ENCODE measurements around the gene UBQLN2. TPM values are rescaled to one million over a fixed set of nuclear protein-coding genes. Genes with fewer than 3 reads are reported as not detected.
"Not testable (repeated sequence)": the region's sequence is repeated elsewhere in the genome, so short reads cannot be mapped to it uniquely, and the experiment has no call there.

UBQLN2 gene
- total and polyA plus RNA-seq, 10 of the 15 experiments (the other 5 are each of a cell fraction or from before 2014, with no cell fraction given) = 2.4 to 41.3 (median 17.0) TPM

DNA sequence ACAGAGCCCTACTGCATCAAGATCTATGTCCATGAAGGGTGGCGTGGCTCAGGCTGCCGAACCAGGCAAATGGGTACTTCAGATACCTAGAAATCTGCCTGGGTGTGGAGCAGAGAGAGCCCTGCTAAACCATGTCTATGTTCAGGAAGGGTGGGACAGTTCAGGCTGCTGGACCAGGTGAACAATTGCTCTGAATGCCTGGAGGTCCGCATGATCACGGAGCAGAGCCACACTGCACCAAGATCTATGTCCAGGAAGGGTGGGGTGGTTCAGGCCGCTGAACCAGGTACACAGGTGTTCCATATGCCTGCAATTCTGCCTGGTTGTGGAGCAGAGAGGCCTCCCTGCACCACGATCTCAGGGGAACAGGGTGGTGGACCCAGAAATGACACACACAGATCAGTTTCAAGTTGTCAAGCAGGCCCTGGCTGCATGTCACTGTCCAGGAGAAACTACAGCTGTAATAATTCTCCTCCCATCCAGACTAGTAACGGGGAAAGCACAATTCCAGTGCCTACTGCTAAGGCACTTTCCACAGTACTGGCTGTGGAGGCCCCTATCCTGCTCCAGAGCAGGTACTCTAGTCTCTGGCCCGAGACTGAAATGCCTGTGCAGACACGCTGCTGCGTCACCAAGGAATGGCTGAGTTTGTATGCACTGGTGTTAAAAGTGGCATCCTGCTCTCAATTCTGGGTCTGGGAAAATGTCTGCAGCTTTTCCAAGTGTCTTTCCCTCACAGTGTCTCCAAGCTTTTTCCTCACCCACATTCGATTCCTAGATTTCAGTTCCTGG is 25.2 kb downstream of the UBQLN2 start:
- TF ChIP-seq JUNB (IDR thresholded peaks at IDR 0.05) = no peak
- H3K27me3 ChIP-seq (replicated peaks in 1 of 2; ENCODE audit: control insufficient read depth in 2 of 2, insufficient read depth in 2 of 2, low read length in 1 of 2) = no peaks in the 10 kb centered on the region
- H3K9me3 ChIP-seq (replicated peaks; ENCODE audit: control insufficient read depth, insufficient read depth, low read length) = no peaks in the 10 kb centered on the region; the same call in 2 of the 3 replicates
- in situ Hi-C loops (cut with MboI) (no loop called here), intact Hi-C loops (cut with micrococcal nuclease; ENCODE audit: unreplicated experiment) (no loop called here)
- no peak overlapping the region for H3K27ac ChIP-seq (ENCODE audit: control insufficient read depth, insufficient read depth)
- no TSS peak for BruUV-seq (replicated peaks)
- H4K20me1 ChIP-seq (ENCODE audit: control insufficient read depth, insufficient read depth) = no peaks in the 10 kb centered on the region
- no peak for DNase-seq (ENCODE audit: low read depth, low spot score)
- H3K4me3 ChIP-seq = no peak overlapping the region
- no peak overlapping the region for H3K4me2 ChIP-seq (ENCODE audit: control insufficient read depth, insufficient read depth)
- H3K36me3 ChIP-seq (ENCODE audit: control insufficient read depth in 2 of 2, insufficient read depth in 2 of 2, low read length in 1 of 2) = no peaks in the 10 kb centered on the region
- no peak for ATAC-seq
- H2AFZ ChIP-seq (ENCODE audit: control insufficient read depth, low read depth, low read length) = no peak overlapping the region
- ChIA-PET CTCF (no interaction called here), POLR2A (no interaction called here), RAD21 (ENCODE audit: unreplicated experiment) (no interaction called here), SMC1A (ENCODE audit: uncharacterized antibody, unreplicated experiment) (no interaction called here)
- H3K79me2 ChIP-seq (ENCODE audit: control insufficient read depth, insufficient read depth, low read length) = no peaks in the 10 kb centered on the region
- no peak for FAIRE-seq
- WGBS (ENCODE audit: insufficient coverage, insufficient replicate concordance, low lambda C conversion rate, missing lambda C conversion rate) = 60% methylated on average over 11 of the region's 11 CpGs
- H3K4me1 ChIP-seq (ENCODE audit: control insufficient read depth, insufficient read depth, low read length) = no peaks in the 10 kb centered on the region
- H3K9ac ChIP-seq (ENCODE audit: control insufficient read depth, insufficient read depth, low read length) = no peak overlapping the region

DNA sequence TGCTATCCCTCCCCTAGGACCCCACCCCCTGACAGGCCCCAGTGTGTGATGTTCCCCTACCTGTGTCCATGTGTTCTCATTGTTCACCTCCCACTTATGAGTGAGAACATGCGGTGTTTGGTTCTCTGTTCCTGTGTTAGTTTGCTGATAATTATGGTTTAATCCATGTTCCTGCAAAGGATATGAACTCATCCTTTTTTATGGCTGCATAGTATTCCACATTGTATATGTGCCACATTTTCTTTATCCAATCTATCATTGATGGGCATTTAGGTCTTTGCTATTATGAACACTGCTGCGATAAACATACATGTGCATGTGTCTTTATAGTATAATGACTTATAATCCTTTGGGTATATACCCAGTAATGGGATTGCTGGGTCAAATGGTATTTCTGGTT is 28.4 kb downstream of the UBQLN2 start:
- H3K4me3 ChIP-seq; H4K20me1 ChIP-seq (ENCODE audit: control insufficient read depth, insufficient read depth); H3K27me3 ChIP-seq (replicated peaks in 1 of 2; ENCODE audit: control insufficient read depth in 2 of 2, insufficient read depth in 2 of 2, low read length in 1 of 2); in situ Hi-C loops (cut with MboI); H2AFZ ChIP-seq (ENCODE audit: control insufficient read depth, low read depth, low read length); SMC1A ChIA-PET (ENCODE audit: uncharacterized antibody, unreplicated experiment); intact Hi-C loops (cut with micrococcal nuclease; ENCODE audit: unreplicated experiment); H3K79me2 ChIP-seq (ENCODE audit: control insufficient read depth, insufficient read depth, low read length); FAIRE-seq; H3K9me3 ChIP-seq (replicated peaks; ENCODE audit: control insufficient read depth, insufficient read depth, low read length); POLR2A ChIA-PET; DNase-seq (ENCODE audit: low read depth, low spot score); RAD21 ChIA-PET (ENCODE audit: unreplicated experiment); H3K36me3 ChIP-seq (ENCODE audit: control insufficient read depth in 2 of 2, insufficient read depth in 2 of 2, low read length in 1 of 2); ATAC-seq; H3K27ac ChIP-seq (ENCODE audit: control insufficient read depth, insufficient read depth); H3K9ac ChIP-seq (ENCODE audit: control insufficient read depth, insufficient read depth, low read length); H3K4me1 ChIP-seq (ENCODE audit: control insufficient read depth, insufficient read depth, low read length); BruUV-seq (replicated peaks); H3K4me2 ChIP-seq (ENCODE audit: control insufficient read depth, insufficient read depth): not testable (repeated sequence)
- WGBS (ENCODE audit: insufficient coverage, insufficient replicate concordance, low lambda C conversion rate, missing lambda C conversion rate) = 86% methylated on average over 2 of the region's 2 CpGs
- CTCF ChIA-PET = interaction anchor here (0.7 kb wide), 1 partner anchor 344 kb away, joined by 3 read pairs; no protein-coding TSS in a partner anchor
